ENCODE data around the gene MS4A18.

MS4A18 gene

GRCh38 chr11:60768202-60768601 is 43.7 kb downstream of the MS4A18 start:
- DNase-seq, result no peak

- DNase-seq, result no peak
Observed at GRCh38 chr11:60769273-60769672, 44.8 kb downstream of the MS4A18 start.

GRCh38 chr11:60769811-60770210 is 45.3 kb downstream of the MS4A18 start:
- DNase-seq, result no peak

- no peak for DNase-seq
Observed at GRCh38 chr11:60771146-60771545, 46.6 kb downstream of the MS4A18 start.

GRCh38 chr11:60771879-60772525 is 47.5 kb downstream of the MS4A18 start:
- DNase-seq, result no peak

GRCh38 chr11:60772666-60773065 is 48.1 kb downstream of the MS4A18 start:
- no peak for DNase-seq

GRCh38 chr11:60774726-60775125 is 50.2 kb downstream of the MS4A18 start:
- DNase-seq, result no peak

GRCh38 chr11:60775420-60775961 is 51.0 kb downstream of the MS4A18 start:
- peak in 13 of 14 donors; percentile 17 to 71 (median 53) for DNase-seq

- DNase-seq, result no peak
Observed at GRCh38 chr11:60776167-60776566, 51.6 kb downstream of the MS4A18 start.

GRCh38 chr11:60777106-60777505 is 52.6 kb downstream of the MS4A18 start:
- DNase-seq, result no peak

- DNase-seq, result no peak
Observed at GRCh38 chr11:60777572-60777971, 53.1 kb downstream of the MS4A18 start.

GRCh38 chr11:60780065-60780464 is 55.5 kb downstream of the MS4A18 start:
- no peak for DNase-seq

GRCh38 chr11:60780774-60781173 is 56.3 kb downstream of the MS4A18 start:
- DNase-seq, result no peak

- no peak for DNase-seq
Observed at GRCh38 chr11:60781286-60781980, 56.9 kb downstream of the MS4A18 start.

- no peak for DNase-seq
Observed at GRCh38 chr11:60781981-60782316, 57.4 kb downstream of the MS4A18 start.

GRCh38 chr11:60782393-60783140 is 58.0 kb downstream of the MS4A18 start:
- DNase-seq, result no peak

GRCh38 chr11:60783141-60783484 is 58.6 kb downstream of the MS4A18 start:
- DNase-seq, result no peak

GRCh38 chr11:60783911-60784310 is 59.4 kb downstream of the MS4A18 start:
- DNase-seq, result no peak

GRCh38 chr11:60785136-60785535 is 60.6 kb downstream of the MS4A18 start, which contains the start of gene MS4A10:
Gene MS4A10, plus strand, starts transcription at chr11:60785333. Its CDS starts 5,003 bp downstream, at chr11:60790336.
- DNase-seq, result no peak

GRCh38 chr11:60785806-60786361 is 61.4 kb downstream of the MS4A18 start:
- DNase-seq, result no peak

- DNase-seq, result no peak
Observed at GRCh38 chr11:60786811-60787567, 62.5 kb downstream of the MS4A18 start.

GRCh38 chr11:60788401-60789125 is 64.0 kb downstream of the MS4A18 start:
- DNase-seq, result peak in 2 of 14 donors; percentile 4 to 68
